SH-SY5Y (cell line): ENCODE data around the gene TMEM87B.

Experiments
- GATA2 ChIP-seq: IDR thresholded peaks from 2 replicates; pipeline ENCODE4 v1.6.1; 2011; ENCODE audit warnings: mild to moderate bottlenecking, low read depth, low read length
- GATA3 ChIP-seq: IDR thresholded peaks from 2 replicates; pipeline ENCODE4 v1.6.1; 2011; ENCODE audit warnings: low read depth, mild to moderate bottlenecking, low read length, moderate library complexity

- TF ChIP-seq GATA2 (no peak), GATA3 (no peak)
Measured at GRCh38 chr2:112147382-112148168, 92.5 kb downstream of the TMEM87B start.
